ENCODE data around the gene ARHGAP8. TPM values are rescaled to one million over a fixed set of nuclear protein-coding genes. Genes with fewer than 3 reads are reported as not detected.
A peak's percentile ranks its signal among the peaks of the same experiment; 100 is the strongest.

ARHGAP8 gene
- total and polyA plus RNA-seq, 2 experiments from 2014 or later, result 24.0 to 50.4 TPM

- no peaks in the 10 kb centered on the region for H3K9me2 ChIP-seq (replicated peaks; ENCODE audit: insufficient read depth)
- DNase-seq (ENCODE audit: low spot score), result peak; percentile 78
- no peak overlapping the region for H2AFZ ChIP-seq
- no peak overlapping the region for H3K4me3 ChIP-seq
- H3K79me2 ChIP-seq, result peaks cover 54% of the 10 kb centered on the region
- no peaks in the 10 kb centered on the region for H3K9me3 ChIP-seq (ENCODE audit: low read depth)
- H3K27me3 ChIP-seq, result no peaks in the 10 kb centered on the region
- H4K20me1 ChIP-seq (ENCODE audit: insufficient read depth, poor library complexity, severe bottlenecking), result no peaks in the 10 kb centered on the region
- H3K4me2 ChIP-seq, result peak overlapping the region; percentile 92
- H3K27ac ChIP-seq, result peak overlapping the region; percentile 94
- no peaks in the 10 kb centered on the region for H3K36me3 ChIP-seq (replicated peaks; ENCODE audit: insufficient read depth, low read depth)
- WGBS (ENCODE audit: low lambda C conversion rate, missing lambda C conversion rate), result 41% methylated on average over 9 of the region's 9 CpGs
- TF ChIP-seq CTCF (IDR thresholded peaks at IDR 0.05; ENCODE audit: poor library complexity) (no peak), EZH2phosphoT487 (IDR thresholded peaks at IDR 0.05; ENCODE audit: low read depth, severe bottlenecking, unreplicated experiment) (no peak), EZH2 (IDR thresholded peaks at IDR 0.05; ENCODE audit: borderline replicate concordance) (no peak)
- H3K4me1 ChIP-seq (ENCODE audit: insufficient read depth), result peaks cover 48% of the 10 kb centered on the region
Observed at GRCh38 chr22:44755956-44756361, 3.6 kb downstream of the ARHGAP8 start.

GRCh38 chr22:44758344-44758973, 6.1 kb downstream of the ARHGAP8 start:
- H3K27ac ChIP-seq, result peak overlapping the region; percentile 62
- H3K9me2 ChIP-seq (replicated peaks; ENCODE audit: insufficient read depth), result no peaks in the 10 kb centered on the region
- DNase-seq (ENCODE audit: low spot score), result peak; percentile 68
- H3K4me3 ChIP-seq, result no peak overlapping the region
- TF ChIP-seq EZH2phosphoT487 (IDR thresholded peaks at IDR 0.05; ENCODE audit: low read depth, severe bottlenecking, unreplicated experiment) (no peak), CTCF (IDR thresholded peaks at IDR 0.05; ENCODE audit: poor library complexity) (no peak), EZH2 (IDR thresholded peaks at IDR 0.05; ENCODE audit: borderline replicate concordance) (no peak)
- peaks cover 40% of the 10 kb centered on the region for H3K4me1 ChIP-seq (ENCODE audit: insufficient read depth)
- no peak overlapping the region for H2AFZ ChIP-seq
- no peaks in the 10 kb centered on the region for H4K20me1 ChIP-seq (ENCODE audit: insufficient read depth, poor library complexity, severe bottlenecking)
- H3K27me3 ChIP-seq, result no peaks in the 10 kb centered on the region
- H3K79me2 ChIP-seq, result peaks cover 70% of the 10 kb centered on the region
- WGBS (ENCODE audit: low lambda C conversion rate, missing lambda C conversion rate), result 48% methylated on average over 10 of the region's 11 CpGs
- no peaks in the 10 kb centered on the region for H3K36me3 ChIP-seq (replicated peaks; ENCODE audit: insufficient read depth, low read depth)
- no peaks in the 10 kb centered on the region for H3K9me3 ChIP-seq (ENCODE audit: low read depth)
- H3K4me2 ChIP-seq, result peak overlapping the region; percentile 10

GRCh38 chr22:44759001-44759400, 6.6 kb downstream of the ARHGAP8 start:
- Histone ChIP-seq H3K4me3 (no peak overlapping the region), H3K27me3 (no peaks in the 10 kb centered on the region), H3K27ac (peak overlapping the region; percentile 15), H3K4me2 (no peak overlapping the region), H3K79me2 (peaks cover 69% of the 10 kb centered on the region), H3K9me3 (ENCODE audit: low read depth) (no peaks in the 10 kb centered on the region), H3K4me1 (ENCODE audit: insufficient read depth) (peaks cover 34% of the 10 kb centered on the region), H2AFZ (no peak overlapping the region), H4K20me1 (ENCODE audit: insufficient read depth, poor library complexity, severe bottlenecking) (no peaks in the 10 kb centered on the region), H3K36me3 (replicated peaks; ENCODE audit: insufficient read depth, low read depth) (no peaks in the 10 kb centered on the region), H3K9me2 (replicated peaks; ENCODE audit: insufficient read depth) (no peaks in the 10 kb centered on the region)
- no peak for DNase-seq (ENCODE audit: low spot score)
- TF ChIP-seq EZH2 (IDR thresholded peaks at IDR 0.05; ENCODE audit: borderline replicate concordance) (no peak), EZH2phosphoT487 (IDR thresholded peaks at IDR 0.05; ENCODE audit: low read depth, severe bottlenecking, unreplicated experiment) (no peak), CTCF (IDR thresholded peaks at IDR 0.05; ENCODE audit: poor library complexity) (no peak)
- 88% methylated on average over 6 of the region's 6 CpGs for WGBS (ENCODE audit: low lambda C conversion rate, missing lambda C conversion rate)

Data from hepatocyte (in vitro differentiated cells).